Measurements from ENCODE around the gene MPHOSPH6.
A peak's percentile ranks its signal among the peaks of the same experiment; 100 is the strongest.

MPHOSPH6 gene

GRCh38 chr16:82105107-82105506 is 64.9 kb downstream of the MPHOSPH6 start:
- Histone ChIP-seq H3K9me2 (replicated peaks; ENCODE audit: insufficient read depth, low read length) (no peaks in the 10 kb centered on the region), H3F3A (ENCODE audit: insufficient read depth, low read length) (no peaks in the 10 kb centered on the region), H4K20me1 (ENCODE audit: insufficient read depth, low read length) (no peaks in the 10 kb centered on the region), H3K27ac (ENCODE audit: low read length) (no peak overlapping the region), H3K4me1 (ENCODE audit: low read length) (no peaks in the 10 kb centered on the region), H3K27me3 (replicated peaks; ENCODE audit: insufficient read depth, low read length) (no peaks in the 10 kb centered on the region), H3K9ac (ENCODE audit: low read length) (no peak overlapping the region), H3K9me3 (replicated peaks; ENCODE audit: insufficient read depth, low read length) (no peaks in the 10 kb centered on the region), H3K4me2 (ENCODE audit: low read depth, low read length) (no peak overlapping the region), H3K36me3 (replicated peaks; ENCODE audit: insufficient read depth, low read length) (no peaks in the 10 kb centered on the region), H3K4me3 (ENCODE audit: low read length) (no peak overlapping the region), H3K79me2 (ENCODE audit: low read length) (no peaks in the 10 kb centered on the region), H2AFZ (ENCODE audit: low read length) (no peak overlapping the region)
- DNase-seq = peak; percentile 7
- no peak for TF ChIP-seq EZH2 (optimal IDR thresholded peaks at IDR 0.05; ENCODE audit: low read depth, low read length)
- TF ChIP-seq CTCF (IDR thresholded peaks at IDR 0.05; ENCODE audit: low read length) = no peak
- TF ChIP-seq EZH2phosphoT487 (IDR thresholded peaks at IDR 0.05; ENCODE audit: low read length) = no peak

All from MM.1S (cell line).